Middle frontal gyrus (tissue), 1 donor: ENCODE results near the gene ANXA4.
"Not testable (repeated sequence)": the region's sequence is repeated elsewhere in the genome, so short reads cannot be mapped to it uniquely, and the experiment has no call there.

Experiments
- DNase-seq: peaks from one replicate; pipeline ENCODE4 v3.0.0-alpha.2; 2015; ENCODE audit warnings: low spot score; ENCODE audit errors: extremely low spot score

The ANXA4 gene

DNA sequence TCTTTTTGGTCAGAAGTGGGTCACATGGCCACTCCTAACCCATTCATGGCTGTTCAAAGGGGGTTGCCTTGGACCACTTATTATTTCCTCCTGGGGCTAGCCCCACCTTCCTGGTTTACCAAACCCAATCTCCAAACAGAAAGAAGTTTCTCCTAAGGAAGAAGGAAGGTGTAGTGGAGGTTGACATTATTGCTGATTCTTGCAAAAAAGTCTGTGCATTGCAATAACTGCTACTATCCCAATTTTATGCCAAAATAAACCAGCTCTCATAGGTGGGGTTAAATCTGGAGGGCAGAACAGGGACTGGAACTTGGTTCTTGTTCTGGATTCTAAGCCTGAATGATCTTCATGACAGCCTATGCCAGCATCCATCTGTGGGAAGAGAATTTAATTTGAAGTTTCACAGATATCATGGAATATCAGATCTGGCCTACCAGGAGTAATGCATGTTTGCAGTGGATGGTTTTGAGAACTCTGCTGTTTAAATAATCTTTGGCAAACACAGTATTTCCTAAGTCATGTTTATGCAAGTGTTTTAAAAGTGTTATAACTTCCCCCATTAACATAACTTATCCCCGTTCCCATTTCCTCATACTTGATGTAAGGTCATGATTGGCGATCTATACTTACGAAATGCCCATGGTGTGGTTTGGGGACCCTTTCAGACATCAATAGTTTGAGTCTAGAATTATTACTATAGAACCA, 11.9 kb downstream of the ANXA4 start:
- DNase-seq: no peak

DNA sequence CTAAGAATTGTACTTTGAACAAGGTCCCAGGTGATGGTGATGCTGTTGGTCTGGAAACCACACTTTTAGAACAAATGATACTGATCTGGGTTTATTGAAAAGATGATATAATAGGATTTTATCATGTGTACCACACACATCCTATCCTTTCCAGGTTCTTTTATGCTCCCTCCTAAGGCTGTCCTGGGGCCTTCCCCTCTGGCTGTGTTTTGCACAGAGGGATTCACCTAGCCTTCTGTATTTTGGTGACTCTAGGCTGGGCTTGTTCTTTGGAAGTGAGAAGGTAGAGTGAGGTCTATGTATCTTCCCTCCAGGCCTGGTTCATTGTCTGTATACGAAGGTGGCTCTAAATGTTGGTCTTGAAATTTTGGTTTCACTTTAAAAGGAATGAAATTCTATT, 12.7 kb downstream of the ANXA4 start:
- DNase-seq: no peak

- no peak for DNase-seq
Measured at GRCh38 chr2:69755862-69756467, 14.0 kb downstream of the ANXA4 start.

- DNase-seq: no peak
Measured at GRCh38 chr2:69762025-69762424, 20.1 kb downstream of the ANXA4 start.

DNA sequence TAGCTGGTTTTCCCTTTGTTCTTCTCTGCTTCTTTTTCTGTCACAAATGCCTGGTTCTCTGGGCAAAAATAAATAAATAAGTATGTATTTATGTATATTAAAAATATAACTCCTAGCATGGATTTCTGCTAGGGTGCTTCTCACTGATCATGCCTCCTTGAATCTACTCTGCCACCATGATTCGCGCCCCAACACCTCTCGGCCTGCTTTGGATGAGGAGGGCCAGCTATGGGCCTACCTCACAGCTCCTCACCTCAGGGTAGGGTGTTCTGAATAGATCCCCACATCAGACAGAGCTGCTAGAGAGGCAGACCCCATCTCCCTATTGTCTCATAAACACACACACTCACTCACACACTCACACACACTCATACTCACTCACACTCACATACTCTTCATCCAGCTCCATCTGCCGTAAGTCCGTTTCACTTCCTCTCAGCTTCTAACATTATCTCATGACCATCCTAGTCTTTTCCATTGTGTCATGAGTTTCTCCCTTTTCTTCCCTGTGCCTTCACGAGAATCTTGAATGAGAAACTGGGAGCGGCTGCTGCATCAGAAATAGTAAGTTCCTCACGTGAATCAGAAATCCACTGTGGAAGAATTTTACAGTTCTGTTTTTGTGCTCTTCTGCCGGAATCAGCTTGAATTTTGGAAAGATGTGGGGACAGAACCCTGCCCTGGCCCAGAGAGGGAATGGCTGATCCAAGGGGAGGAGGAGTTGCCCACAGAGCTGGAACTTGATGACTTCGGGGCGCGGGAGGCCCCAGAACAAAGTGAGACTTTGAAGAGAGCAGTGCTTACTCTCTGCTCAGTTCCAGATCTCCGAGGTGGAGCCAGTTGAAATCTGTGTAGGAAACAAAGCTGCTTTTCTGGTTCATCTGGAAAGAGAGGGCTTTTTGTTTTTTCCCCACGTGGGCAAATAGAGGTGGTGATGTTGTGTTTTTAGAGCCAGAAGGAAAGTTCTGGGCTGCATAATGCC, 20.9 kb downstream of the ANXA4 start:
- DNase-seq: no peak

DNA sequence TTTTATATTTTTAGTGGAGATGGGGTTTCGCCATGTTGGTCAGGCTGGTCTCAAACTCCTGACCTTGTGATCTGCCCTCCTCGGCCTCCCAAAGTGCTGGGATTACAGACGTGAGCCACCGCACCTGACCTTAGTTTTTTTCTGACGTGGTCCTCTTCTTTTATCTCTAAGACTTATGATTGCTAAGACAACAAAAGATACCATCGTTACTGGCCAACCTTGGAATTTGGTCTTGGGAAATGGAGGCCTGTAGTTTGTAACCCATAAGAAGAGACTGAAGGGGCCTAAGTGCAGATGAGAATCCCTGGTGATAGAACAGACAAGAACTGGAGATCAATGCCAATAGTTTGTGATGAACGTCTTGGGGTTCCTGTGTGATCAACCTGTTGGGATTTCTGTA, 21.9 kb downstream of the ANXA4 start:
- DNase-seq: not testable (repeated sequence)

DNA sequence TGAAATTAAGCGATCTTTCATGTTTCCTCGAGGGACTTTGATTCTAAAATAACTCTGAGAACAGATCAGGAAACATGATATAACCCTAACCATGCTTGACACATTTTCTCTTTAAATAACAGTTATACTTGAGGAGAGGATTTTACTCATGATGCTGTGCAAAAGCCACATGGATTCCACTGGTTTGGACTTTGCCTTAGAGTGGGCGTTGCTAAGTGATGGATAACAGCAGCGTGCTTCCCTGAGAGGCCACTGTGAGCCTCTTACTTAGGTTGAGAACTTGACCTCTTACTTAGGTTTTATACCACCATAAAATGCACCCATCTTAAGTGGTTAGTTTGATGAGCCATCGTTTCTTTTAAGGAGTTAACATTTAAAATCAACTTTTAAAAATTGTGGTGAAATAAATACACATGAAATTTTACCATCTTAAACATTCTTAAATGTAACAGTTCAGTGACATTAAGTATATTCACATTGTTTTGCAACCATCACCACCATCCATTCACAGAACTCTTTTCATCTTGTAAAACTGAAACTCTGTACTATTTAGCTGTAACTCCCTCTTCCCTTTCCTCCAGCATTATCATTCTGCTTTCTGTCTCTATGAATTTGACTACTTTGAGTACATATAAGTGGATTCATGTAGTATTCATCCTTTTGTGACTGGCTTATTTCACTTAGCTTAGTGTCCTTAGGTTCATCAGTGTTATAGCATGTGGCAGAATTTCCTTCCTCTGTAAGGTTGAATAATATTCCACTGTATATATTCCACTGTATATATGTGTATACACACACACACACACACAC, 22.6 kb downstream of the ANXA4 start:
- DNase-seq: no peak

DNA sequence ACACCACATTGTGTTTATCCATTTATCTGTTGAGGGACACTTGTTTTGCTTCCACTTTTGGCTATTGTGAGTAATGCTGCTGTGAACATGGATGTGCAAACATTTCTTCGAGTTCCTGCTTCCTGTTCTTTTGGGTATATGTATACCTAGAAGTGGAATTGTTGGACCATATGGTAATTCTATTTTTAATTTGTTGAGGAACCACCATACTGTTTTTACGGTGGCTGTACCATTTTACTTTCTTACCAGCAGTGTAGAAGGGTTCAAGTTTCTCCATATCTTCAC, 23.1 kb downstream of the ANXA4 start:
- DNase-seq: no peak

- no peak for DNase-seq
Measured at GRCh38 chr2:69766014-69766413, 24.1 kb downstream of the ANXA4 start.

DNA sequence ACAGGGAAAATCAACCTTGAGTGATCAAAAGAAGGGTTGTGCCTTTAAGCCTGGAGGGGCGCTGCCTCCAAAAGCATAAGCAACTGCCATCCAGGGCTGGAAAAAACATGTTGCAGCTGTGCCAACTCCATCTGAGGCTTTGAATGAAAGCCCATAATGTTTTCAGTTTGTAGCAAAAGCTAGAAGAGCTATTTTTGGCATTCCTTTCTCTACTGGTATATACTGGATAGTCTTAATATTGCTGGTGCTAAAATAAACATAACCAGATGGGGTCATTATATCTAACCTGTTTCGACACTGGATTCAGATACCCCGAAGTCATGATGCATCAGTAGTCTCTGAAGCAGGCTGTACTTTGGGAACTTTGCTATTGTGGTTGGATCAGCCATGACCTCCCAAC, 25.1 kb downstream of the ANXA4 start:
- no peak for DNase-seq

DNA sequence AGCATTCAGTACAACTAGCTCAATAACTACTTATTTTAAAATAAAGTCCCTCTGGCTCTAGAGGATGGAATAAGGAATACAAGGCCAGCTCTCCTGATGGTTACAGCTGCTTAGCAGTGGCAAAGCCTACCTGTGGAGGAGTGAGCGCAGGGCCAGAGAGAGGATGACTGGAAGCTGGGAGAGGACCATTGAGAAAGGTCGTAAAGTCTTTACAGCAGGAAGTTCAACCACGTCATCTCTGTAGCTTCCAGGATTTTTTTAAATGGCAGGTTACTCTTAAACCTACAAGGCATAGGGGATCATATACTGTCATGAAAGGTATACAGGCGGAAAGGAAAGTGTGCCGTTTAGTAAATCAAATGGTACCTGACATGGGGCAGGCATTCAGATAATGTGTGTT, 26.3 kb downstream of the ANXA4 start:
- no peak for DNase-seq

DNA sequence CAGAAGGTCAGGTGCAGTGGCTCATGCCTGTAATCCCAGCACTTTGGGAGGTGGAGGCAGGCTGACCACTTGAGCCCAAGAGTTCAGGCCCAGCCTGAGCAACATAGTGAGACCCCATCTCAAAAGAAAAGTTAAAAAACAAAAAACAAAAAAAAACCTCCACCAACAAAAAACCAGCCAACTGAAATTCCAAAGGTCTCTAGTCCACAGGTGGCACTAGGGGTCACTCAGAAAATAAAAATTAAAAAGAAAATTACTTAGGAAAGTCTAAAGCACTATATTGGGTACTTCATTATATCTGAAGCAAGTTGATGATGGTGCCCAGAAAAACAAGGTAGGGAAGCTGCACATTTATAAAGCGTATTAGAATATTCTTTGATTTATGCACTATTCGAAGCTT, 26.9 kb downstream of the ANXA4 start:
- DNase-seq: no peak

GRCh38 chr2:69769272-69769671, 27.3 kb downstream of the ANXA4 start:
- no peak for DNase-seq

- DNase-seq: no peak
Measured at GRCh38 chr2:69770193-69770702, 28.3 kb downstream of the ANXA4 start.

GRCh38 chr2:69770747-69771146, 28.8 kb downstream of the ANXA4 start:
- no peak for DNase-seq

GRCh38 chr2:69771461-69771860, 29.5 kb downstream of the ANXA4 start:
- no peak for DNase-seq

DNA sequence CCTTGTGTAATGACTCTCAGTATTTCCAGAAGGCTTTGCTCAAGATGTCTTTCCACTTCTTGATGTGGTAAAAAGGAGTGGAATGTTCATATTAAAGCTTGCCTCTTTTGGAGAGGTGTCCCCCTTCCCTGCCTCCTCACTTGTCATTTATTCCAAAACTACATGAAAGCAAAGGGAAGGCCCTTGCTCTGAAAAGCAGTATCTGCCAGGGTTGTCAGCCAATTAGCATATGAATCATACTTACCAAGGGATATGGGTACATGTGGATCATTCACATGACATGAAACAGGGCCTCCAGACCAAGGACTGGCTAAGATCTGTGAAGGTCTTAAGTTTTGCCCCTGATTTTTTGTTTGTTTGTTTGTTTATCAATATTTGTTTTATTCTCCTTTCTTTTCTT, 31.3 kb downstream of the ANXA4 start:
- no peak for DNase-seq

DNA sequence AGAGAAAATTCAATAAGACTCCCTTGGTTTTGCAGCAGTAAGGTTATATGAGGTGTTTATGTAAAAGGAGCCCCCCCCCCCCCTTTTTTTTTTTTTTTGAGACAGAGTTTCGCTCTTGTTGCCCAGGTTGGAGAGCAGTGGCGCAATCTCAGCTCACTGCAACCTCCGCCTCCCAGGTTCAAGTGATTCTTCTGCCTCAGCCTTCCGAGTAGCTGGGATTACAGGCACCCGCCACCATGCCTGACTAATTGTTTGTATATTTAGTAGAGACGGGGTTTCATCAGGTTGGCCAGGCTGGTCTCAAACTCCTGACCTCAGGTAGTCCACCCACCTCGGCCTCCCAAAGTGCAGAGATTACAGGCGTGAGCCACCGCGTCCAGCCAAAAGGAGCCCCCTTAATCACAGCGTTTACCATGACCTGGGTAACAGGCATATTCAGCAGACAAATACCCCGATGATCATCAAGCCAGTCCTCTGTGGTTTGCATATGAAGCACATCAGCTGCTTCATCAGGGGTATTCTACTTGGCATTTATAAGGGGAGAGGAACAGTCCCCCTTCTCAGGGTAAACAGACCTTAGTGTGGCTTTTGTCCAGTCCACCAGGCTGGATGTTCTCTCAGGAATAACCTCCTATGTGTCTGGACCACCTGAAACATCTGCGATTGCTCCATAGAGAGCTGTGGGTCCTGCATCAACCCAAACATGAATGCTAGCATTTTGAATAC, 32.5 kb downstream of the ANXA4 start:
- not testable (repeated sequence) for DNase-seq

GRCh38 chr2:69774984-69775982, 33.3 kb downstream of the ANXA4 start:
- DNase-seq: no peak
